ENCODE results near the gene CDH4.

- TF ChIP-seq CTCF (IDR thresholded peaks at IDR 0.05) (no peak), POLR2A (IDR thresholded peaks at IDR 0.05) (no peak)
Observed at GRCh38 chr20:61328911-61329558, 77.0 kb downstream of the CDH4 start.

Measured in prostate gland (tissue), 2 donors.